ENCODE results near the gene CUEDC2. TPM values are rescaled to one million over a fixed set of nuclear protein-coding genes. Genes with fewer than 3 reads are reported as not detected.
A peak's percentile ranks its signal among the peaks of the same experiment; 100 is the strongest.

The CUEDC2 gene
- total RNA-seq, 3 donors from 2014 or later (not counting 1 experiment from before 2014, with no cell fraction given), result 35.0 to 43.0 (median 37.7) TPM

GRCh38 chr10:102423372-102423968 lies 8.9 kb downstream of the CUEDC2 start:
- no peak overlapping the region for H3K4me3 ChIP-seq (ENCODE audit: low read length)
- H3K27me3 ChIP-seq (ENCODE audit: control insufficient read depth, insufficient read depth, low read length), result peaks cover under 1% of the 10 kb centered on the region
- H3K27ac ChIP-seq (ENCODE audit: low read length), result peak overlapping the region; percentile 81
- WGBS (ENCODE audit: insufficient coverage), result 96% methylated on average over 13 of the region's 13 CpGs
- no peaks in the 10 kb centered on the region for H3K9me3 ChIP-seq (ENCODE audit: control insufficient read depth, insufficient read depth, low read length)
- TF ChIP-seq, protein P1, sequence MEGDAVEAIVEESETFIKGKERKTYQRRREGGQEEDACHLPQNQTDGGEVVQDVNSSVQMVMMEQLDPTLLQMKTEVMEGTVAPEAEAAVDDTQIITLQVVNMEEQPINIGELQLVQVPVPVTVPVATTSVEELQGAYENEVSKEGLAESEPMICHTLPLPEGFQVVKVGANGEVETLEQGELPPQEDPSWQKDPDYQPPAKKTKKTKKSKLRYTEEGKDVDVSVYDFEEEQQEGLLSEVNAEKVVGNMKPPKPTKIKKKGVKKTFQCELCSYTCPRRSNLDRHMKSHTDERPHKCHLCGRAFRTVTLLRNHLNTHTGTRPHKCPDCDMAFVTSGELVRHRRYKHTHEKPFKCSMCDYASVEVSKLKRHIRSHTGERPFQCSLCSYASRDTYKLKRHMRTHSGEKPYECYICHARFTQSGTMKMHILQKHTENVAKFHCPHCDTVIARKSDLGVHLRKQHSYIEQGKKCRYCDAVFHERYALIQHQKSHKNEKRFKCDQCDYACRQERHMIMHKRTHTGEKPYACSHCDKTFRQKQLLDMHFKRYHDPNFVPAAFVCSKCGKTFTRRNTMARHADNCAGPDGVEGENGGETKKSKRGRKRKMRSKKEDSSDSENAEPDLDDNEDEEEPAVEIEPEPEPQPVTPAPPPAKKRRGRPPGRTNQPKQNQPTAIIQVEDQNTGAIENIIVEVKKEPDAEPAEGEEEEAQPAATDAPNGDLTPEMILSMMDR (IDR thresholded peaks at IDR 0.05), result no peak
- H3K4me1 ChIP-seq (ENCODE audit: control insufficient read depth, insufficient read depth, low read length), result peaks cover 39% of the 10 kb centered on the region
- Mint-ChIP-seq H3K27me3 (ENCODE audit: low read depth in 2 of 2) (no peaks in the 10 kb centered on the region), H3K36me3 (no peaks in the 10 kb centered on the region), H3K4me3 (no peak overlapping the region), H3K4me1 (peaks cover 23 to 39% of the 10 kb centered on the region in 2 donors), H3K9me3 (no peaks in the 10 kb centered on the region), H3K27ac (peak overlapping the region; percentile 91 to 97)
- H3K36me3 ChIP-seq (ENCODE audit: control insufficient read depth, insufficient read depth, low read length), result peaks cover 11% of the 10 kb centered on the region
- intact Hi-C loops (cut with micrococcal nuclease), result no loop called here
- ATAC-seq (no peak), DNase-seq (no peak)

GRCh38 chr10:102422545-102423129 lies 9.7 kb downstream of the CUEDC2 start:
- intact Hi-C loops (cut with micrococcal nuclease), result no loop called here
- no peaks in the 10 kb centered on the region for H3K36me3 Mint-ChIP-seq
- peaks cover 11% of the 10 kb centered on the region for H3K36me3 ChIP-seq (ENCODE audit: control insufficient read depth, insufficient read depth, low read length)
- peaks cover 0 to 6% of the 10 kb centered on the region in 2 donors for H3K27me3 Mint-ChIP-seq (ENCODE audit: low read depth in 2 of 2)
- TF ChIP-seq, protein P1 (IDR thresholded peaks at IDR 0.05), result peak; percentile 49
- ATAC-seq (peak; percentile 25 to 52 (median 45)), DNase-seq (peak; percentile 55 to 69)
- WGBS (ENCODE audit: insufficient coverage), result 23% methylated on average over 28 of the region's 28 CpGs
- peaks cover 9% of the 10 kb centered on the region for H3K27me3 ChIP-seq (ENCODE audit: control insufficient read depth, insufficient read depth, low read length)
- peak overlapping the region; percentile 83 for H3K4me3 ChIP-seq (ENCODE audit: low read length)
- H3K27ac Mint-ChIP-seq, result peak overlapping the region; percentile 91 to 97
- no peaks in the 10 kb centered on the region for H3K9me3 ChIP-seq (ENCODE audit: control insufficient read depth, insufficient read depth, low read length)
- H3K4me3 Mint-ChIP-seq, result peak overlapping the region; percentile 98
- peaks cover 23 to 45% of the 10 kb centered on the region in 2 donors for H3K4me1 Mint-ChIP-seq
- peak overlapping the region; percentile 81 for H3K27ac ChIP-seq (ENCODE audit: low read length)
- H3K9me3 Mint-ChIP-seq, result no peaks in the 10 kb centered on the region
- H3K4me1 ChIP-seq (ENCODE audit: control insufficient read depth, insufficient read depth, low read length), result peaks cover 39% of the 10 kb centered on the region

DNA sequence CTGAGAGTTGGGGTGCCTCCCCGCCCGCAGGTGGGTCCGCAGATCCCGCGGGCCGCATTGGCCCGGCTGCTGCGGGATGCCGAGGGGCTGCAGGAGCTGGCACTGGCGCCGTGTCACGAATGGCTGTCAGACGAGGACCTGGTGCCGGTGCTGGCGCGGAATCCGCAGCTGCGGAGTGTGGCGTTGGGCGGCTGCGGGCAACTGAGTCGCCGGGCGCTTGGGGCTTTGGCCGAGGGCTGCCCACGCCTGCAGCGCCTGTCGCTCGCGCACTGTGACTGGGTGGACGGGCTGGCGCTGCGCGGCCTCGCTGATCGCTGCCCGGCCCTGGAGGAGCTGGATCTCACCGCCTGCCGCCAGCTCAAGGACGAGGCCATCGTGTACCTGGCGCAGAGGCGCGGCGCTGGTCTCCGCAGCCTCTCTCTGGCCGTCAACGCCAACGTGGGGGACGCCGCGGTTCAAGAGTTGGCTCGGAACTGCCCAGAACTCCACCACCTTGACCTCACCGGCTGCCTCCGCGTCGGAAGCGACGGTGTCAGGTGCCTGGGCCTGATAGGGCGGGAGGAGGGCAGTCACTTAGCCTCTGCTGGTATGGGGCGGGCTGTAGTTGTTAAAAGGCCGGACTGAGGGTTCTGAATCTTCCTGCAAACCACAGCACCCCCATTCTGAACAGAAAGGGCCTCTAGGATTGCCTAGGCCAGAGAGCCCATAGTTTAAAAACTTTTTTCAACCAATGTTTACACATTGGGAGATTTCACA lies 10.4 kb downstream of the CUEDC2 start:
- Histone ChIP-seq H3K4me3 (ENCODE audit: low read length) (peak overlapping the region; percentile 83), H3K36me3 (ENCODE audit: control insufficient read depth, insufficient read depth, low read length) (peaks cover 11% of the 10 kb centered on the region), H3K27ac (ENCODE audit: low read length) (peak overlapping the region; percentile 81), H3K4me1 (ENCODE audit: control insufficient read depth, insufficient read depth, low read length) (peaks cover 39% of the 10 kb centered on the region), H3K27me3 (ENCODE audit: control insufficient read depth, insufficient read depth, low read length) (peaks cover 15% of the 10 kb centered on the region), H3K9me3 (ENCODE audit: control insufficient read depth, insufficient read depth, low read length) (no peaks in the 10 kb centered on the region)
- DNase-seq (peak in 1 of 2 donors; percentile 58), ATAC-seq (peak; percentile 13 to 27 (median 22))
- intact Hi-C loops (cut with micrococcal nuclease), result loop anchor here (1.0 kb wide), 2 partner anchors 10 to 28 kb away; partner anchors contain the start of gene CUEDC2
- Mint-ChIP-seq H3K27ac (peak overlapping the region; percentile 91 to 97), H3K36me3 (no peaks in the 10 kb centered on the region), H3K9me3 (no peaks in the 10 kb centered on the region), H3K4me3 (peak overlapping the region; percentile 98), H3K27me3 (ENCODE audit: low read depth in 2 of 2) (peaks cover 5 to 12% of the 10 kb centered on the region in 2 donors), H3K4me1 (peaks cover 20 to 40% of the 10 kb centered on the region in 2 donors)
- TF ChIP-seq, protein P1 (IDR thresholded peaks at IDR 0.05), result no peak
- 2% methylated on average over 62 of the region's 62 CpGs for WGBS (ENCODE audit: insufficient coverage)
